K562 (cell line): ENCODE results near the gene NDUFA5. TPM values are rescaled to one million over a fixed set of nuclear protein-coding genes. Genes with fewer than 3 reads are reported as not detected.
"Not testable (repeated sequence)": the region's sequence is repeated elsewhere in the genome, so short reads cannot be mapped to it uniquely, and the experiment has no call there.

Experiments used
- ATAC-seq: fragments of 200-7000 bp; cut with Tn5 transposase; 3 replicates; pipeline ENCODE4 v1.9.1; 2020; ENCODE audit warnings: moderate library complexity
- BruUV-seq: library from RNA; stranded (reverse); fragments of 400-500 nt; replicated peaks from 2 replicates; lab custom pipeline; 2021; lab: Mats Ljungman, UMichigan
- CTCF ChIA-PET: fragments of 300-600 bp; formaldehyde crosslinking; extraction: SDS; loops from one replicate; lab custom pipeline; 2021; ENCODE audit warnings: low intra/inter-chr PET ratio; lab: Yijun Ruan, JAX
- POLR2A ChIA-PET: fragments of 300-600, 350-650 bp; sonication (Branson Sonifier 250); formaldehyde crosslinking; extraction: SDS; loops from one replicate; lab custom pipeline; 2021; ENCODE audit warnings: antibody characterized with exemption, inconsistent platforms; lab: Yijun Ruan, JAX
- DNase-seq, 4 experiments: peaks; one replicate each; pipeline versions ENCODE4 v3.0.0 to v3.0.0-alpha.2; 2011 to 2018; ENCODE audit warnings: low spot score in 3 of 4, mixed read lengths in 3 of 4; ENCODE audit errors: extremely low read depth in 1 of 4
- FAIRE-seq: peaks from 2 replicates; lab custom pipeline; 2011; peaks lifted over from hg19 to GRCh38; lab: Jason Lieb, UNC
- H2AFZ ChIP-seq: 2 replicates; pipeline ENCODE4 v1.6.0; 2011; ENCODE audit warnings: low read depth, low read length, control low read depth, inconsistent platforms
- H3K27ac ChIP-seq: fragments of 200-600 bp; 3 replicates; pipeline ENCODE4 v1.8.0; 2011; ENCODE audit warnings: low read depth, mild to moderate bottlenecking, control low read depth, inconsistent platforms, low read length, moderate library complexity, mixed read lengths; ENCODE audit errors: extremely low read depth
- H3K27me3 ChIP-seq, 2 experiments: fragments of 300-600 bp in 1 of 2; 2 replicates in 1 of 2; 3 replicates in 1 of 2; pipeline versions ENCODE4 v1.6.0 to v1.8.0; 2011; ENCODE audit warnings: inconsistent platforms in 2 of 2, low read length in 2 of 2, mild to moderate bottlenecking in 1 of 2, mixed read lengths in 1 of 2, moderate library complexity in 1 of 2; ENCODE audit not compliant: control insufficient read depth in 2 of 2, insufficient read depth in 2 of 2
- H3K36me3 ChIP-seq: fragments of 300-600 bp; 3 replicates; pipeline ENCODE4 v1.8.0; 2011; ENCODE audit warnings: mild to moderate bottlenecking, low read length, inconsistent platforms; ENCODE audit not compliant: control insufficient read depth, insufficient read depth
- H3K4me1 ChIP-seq, 2 experiments: fragments of 200-600 bp in 1 of 2; replicated peaks in 1 of 2; 2 replicates in 1 of 2; 3 replicates in 1 of 2; pipeline versions ENCODE4 v1.5.1 to v1.8.0; 2011; ENCODE audit warnings: inconsistent platforms in 2 of 2, low read length in 2 of 2, mild to moderate bottlenecking in 1 of 2, mixed read lengths in 1 of 2, moderate library complexity in 1 of 2; ENCODE audit not compliant: control insufficient read depth in 2 of 2, insufficient read depth in 2 of 2
- H3K4me2 ChIP-seq: 2 replicates; pipeline ENCODE4 v1.6.1; 2011; ENCODE audit warnings: low read length, control low read depth, inconsistent platforms, mixed read lengths; ENCODE audit not compliant: insufficient read depth
- H3K4me3 ChIP-seq: fragments of 200-600 bp; sonication (generic), shearing (Covaris generic); 2 replicates; pipeline ENCODE4 v1.5.1; 2016; ENCODE audit warnings: control low read depth, inconsistent platforms
- H3K79me2 ChIP-seq: fragments of 200-600 bp; 3 replicates; pipeline ENCODE4 v1.8.0; 2011; ENCODE audit warnings: low read length, inconsistent platforms; ENCODE audit not compliant: control insufficient read depth, insufficient read depth
- H3K9ac ChIP-seq, 2 experiments: 2 replicates each; pipeline versions ENCODE4 v1.6.0 to v1.6.1; 2011; ENCODE audit warnings: low read depth in 2 of 2, low read length in 2 of 2, control low read depth in 1 of 2, inconsistent platforms in 1 of 2, mild to moderate bottlenecking in 1 of 2, mixed read lengths in 1 of 2; ENCODE audit not compliant: insufficient read depth in 1 of 2
- H3K9me1 ChIP-seq: one replicate; pipeline ENCODE4 v1.6.0; 2011; ENCODE audit warnings: inconsistent platforms, mild to moderate bottlenecking, low read length, moderate library complexity; ENCODE audit not compliant: control insufficient read depth, insufficient read depth
- H3K9me3 ChIP-seq: replicated peaks from 2 replicates; pipeline ENCODE4 v1.5.1; 2011; ENCODE audit warnings: low read depth, low read length, inconsistent platforms; ENCODE audit not compliant: control insufficient read depth, insufficient read depth
- H4K20me1 ChIP-seq: replicated peaks from 2 replicates; pipeline ENCODE4 v1.6.1; 2011; ENCODE audit warnings: low read length, inconsistent platforms, mixed read lengths; ENCODE audit not compliant: control insufficient read depth, insufficient read depth
- ZNF507 ChIP-seq: conservative IDR thresholded peaks from 2 replicates; pipeline ENCODE4 v1.6.1; 2017; ENCODE audit warnings: missing genetic modification characterization, missing compliant biosample characterization
- WGBS: fragments of 100-300 bp; shearing (Covaris generic); methylation state at CpG from one replicate; pipeline ENCODE4 v1.1.6; 2016; ENCODE audit warnings: low coverage, mixed read lengths; ENCODE audit not compliant: insufficient coverage; ENCODE audit errors: missing lambda C conversion rate; 5-methylcytosine and 5-hydroxymethylcytosine counted together
- in situ Hi-C: fragments of 300-500 bp; cut with MboI; formaldehyde crosslinking; loops from 4 replicates; pipeline ENCODE4 v1.15.0; 2018; ENCODE audit warnings: inconsistent platforms, mixed read lengths
- intact Hi-C: fragments of 100-400 bp; cut with micrococcal nuclease; formaldehyde crosslinking; loops from 2 replicates; pipeline ENCODE4 v1.14.2; 2022
- polyA plus RNA-seq, 8 experiments: library from polyadenylated mRNA; depleted of rRNA in 4 of 8; stranded (reverse) in 5 of 8; unstranded in 3 of 8; fragments of >200 nt; fragmentation: Nextera tagmentation in 2 of 8; fragmentation: Illumina TruSeq in 1 of 8; extraction: Ambion mirVana in 2 of 8; extraction: Trizol in 1 of 8; gene quantifications; 2 replicates each; pipeline versions ENCODE4 v1.2.1 to v1.2.3, GENCODE V29; 2011 to 2014; ENCODE audit warnings: inconsistent platforms in 1 of 8, missing spikeins in 1 of 8
- total RNA-seq, 7 experiments: library from RNA; depleted of rRNA in 6 of 7; stranded (reverse); fragments of >200 nt in 6 of 7; fragmentation: Illumina TruSeq in 2 of 7; extraction: Trizol in 2 of 7; gene quantifications; 2 replicates each; pipeline versions ENCODE4 v1.2.1 to v1.2.3, GENCODE V29; 2011 to 2021; ENCODE audit warnings: low replicate concordance in 1 of 7
- TF ChIP-seq, protein P1 (sequence below): sonication (generic); formaldehyde crosslinking; IDR thresholded peaks from 2 replicates; pipeline ENCODE4 v1.8.0; 2022; ENCODE audit warnings: missing genetic modification reagents, mild to moderate bottlenecking, moderate library complexity, borderline replicate concordance
- TF ChIP-seq, protein P2 (sequence below): sonication (generic); formaldehyde crosslinking; IDR thresholded peaks from 2 replicates; pipeline ENCODE4 v1.8.1; 2023; ENCODE audit warnings: mild to moderate bottlenecking, missing genetic modification reagents

Gene NDUFA5
- total and polyA plus RNA-seq, 9 of the 15 experiments (the other 6 are each of a cell fraction or from before 2014, with no cell fraction given): 155 to 677 (median 269) TPM

GRCh38 chr7:123527712-123528225 is 29.8 kb downstream of the NDUFA5 start (continued):
- TF ChIP-seq, protein P1, sequence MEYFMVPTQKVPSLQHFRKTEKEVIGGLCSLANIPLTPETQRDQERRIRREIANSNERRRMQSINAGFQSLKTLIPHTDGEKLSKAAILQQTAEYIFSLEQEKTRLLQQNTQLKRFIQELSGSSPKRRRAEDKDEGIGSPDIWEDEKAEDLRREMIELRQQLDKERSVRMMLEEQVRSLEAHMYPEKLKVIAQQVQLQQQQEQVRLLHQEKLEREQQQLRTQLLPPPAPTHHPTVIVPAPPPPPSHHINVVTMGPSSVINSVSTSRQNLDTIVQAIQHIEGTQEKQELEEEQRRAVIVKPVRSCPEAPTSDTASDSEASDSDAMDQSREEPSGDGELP: peak; percentile 75; the same call in 1 of the 2 replicates

DNA sequence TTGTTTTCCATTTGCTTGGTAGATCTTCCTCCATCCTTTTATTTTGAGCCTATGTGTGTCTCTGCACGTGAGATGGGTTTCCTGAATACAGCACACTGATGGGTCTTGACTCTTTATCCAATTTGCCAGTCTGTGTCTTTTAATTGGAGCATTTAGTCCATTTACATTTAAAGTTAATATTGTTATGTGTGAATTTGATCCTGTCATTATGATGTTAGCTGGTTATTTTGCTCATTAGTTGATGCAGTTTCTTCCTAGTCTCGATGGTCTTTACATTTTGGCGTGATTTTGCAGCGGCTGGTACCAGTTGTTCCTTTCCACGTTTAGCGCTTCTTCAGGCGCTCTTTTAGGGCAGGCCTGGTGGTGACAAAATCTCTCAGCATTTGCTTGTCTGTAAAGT is 31.1 kb downstream of the NDUFA5 start:
- not testable (repeated sequence) for FAIRE-seq

More for the DNA sequence above, 31.1 kb downstream of the NDUFA5 start:
- H3K27me3 ChIP-seq, H3K4me2 ChIP-seq, H3K9me1 ChIP-seq, H3K27ac ChIP-seq, CTCF ChIA-PET, H4K20me1 ChIP-seq, POLR2A ChIA-PET, ATAC-seq, H3K36me3 ChIP-seq, DNase-seq, H2AFZ ChIP-seq, H3K79me2 ChIP-seq, in situ Hi-C loops, H3K9ac ChIP-seq, BruUV-seq, intact Hi-C loops, H3K4me3 ChIP-seq, H3K9me3 ChIP-seq: not testable (repeated sequence)
- WGBS: 81% methylated on average over 6 of the region's 7 CpGs
- H3K4me1 ChIP-seq: peaks cover 6 to 12% of the 10 kb centered on the region in 2 experiments; a peak in 4 of 5 replicates
- TF ChIP-seq, protein P2, sequence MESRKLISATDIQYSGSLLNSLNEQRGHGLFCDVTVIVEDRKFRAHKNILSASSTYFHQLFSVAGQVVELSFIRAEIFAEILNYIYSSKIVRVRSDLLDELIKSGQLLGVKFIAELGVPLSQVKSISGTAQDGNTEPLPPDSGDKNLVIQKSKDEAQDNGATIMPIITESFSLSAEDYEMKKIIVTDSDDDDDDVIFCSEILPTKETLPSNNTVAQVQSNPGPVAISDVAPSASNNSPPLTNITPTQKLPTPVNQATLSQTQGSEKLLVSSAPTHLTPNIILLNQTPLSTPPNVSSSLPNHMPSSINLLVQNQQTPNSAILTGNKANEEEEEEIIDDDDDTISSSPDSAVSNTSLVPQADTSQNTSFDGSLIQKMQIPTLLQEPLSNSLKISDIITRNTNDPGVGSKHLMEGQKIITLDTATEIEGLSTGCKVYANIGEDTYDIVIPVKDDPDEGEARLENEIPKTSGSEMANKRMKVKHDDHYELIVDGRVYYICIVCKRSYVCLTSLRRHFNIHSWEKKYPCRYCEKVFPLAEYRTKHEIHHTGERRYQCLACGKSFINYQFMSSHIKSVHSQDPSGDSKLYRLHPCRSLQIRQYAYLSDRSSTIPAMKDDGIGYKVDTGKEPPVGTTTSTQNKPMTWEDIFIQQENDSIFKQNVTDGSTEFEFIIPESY (CRISPR knock-in tag): 0 out of 2 replicates have a peak, but pooled peaks have one; percentile 26
- TF ChIP-seq ZNF507: peak; percentile 91
- TF ChIP-seq, all 486 proteins: peak for 2; not testable (repeated sequence) for 484
